HK-2 (cell line): Measurements from ENCODE around the gene AUTS2.
A peak's percentile ranks its signal among the peaks of the same experiment; 100 is the strongest.
"Not testable (repeated sequence)": the region's sequence is repeated elsewhere in the genome, so short reads cannot be mapped to it uniquely, and the experiment has no call there.

Source experiments
- DNase-seq: peaks from one replicate; pipeline ENCODE4 v3.0.0-alpha.2; 2018; ENCODE audit not compliant: unreplicated experiment

The AUTS2 gene

GRCh38 chr7:70799841-70800405 is 1201.6 kb downstream of the AUTS2 start:
- no peak for DNase-seq

- no peak for DNase-seq
Measured at GRCh38 chr7:70805360-70805759, 1207.1 kb downstream of the AUTS2 start.

- DNase-seq: no peak
Measured at GRCh38 chr7:70807650-70808049, 1209.4 kb downstream of the AUTS2 start.

GRCh38 chr7:70808876-70809275 is 1210.6 kb downstream of the AUTS2 start:
- DNase-seq: no peak

- DNase-seq: no peak
Measured at GRCh38 chr7:70810558-70811139, 1212.4 kb downstream of the AUTS2 start.

GRCh38 chr7:70812511-70812910 is 1214.2 kb downstream of the AUTS2 start:
- no peak for DNase-seq

GRCh38 chr7:70822490-70822889 is 1224.2 kb downstream of the AUTS2 start:
- not testable (repeated sequence) for DNase-seq

GRCh38 chr7:70829221-70830059 is 1231.2 kb downstream of the AUTS2 start:
- DNase-seq: peak; percentile 55

- DNase-seq: no peak
Measured at GRCh38 chr7:70830060-70830395, 1231.8 kb downstream of the AUTS2 start.

GRCh38 chr7:70830426-70830825 is 1232.2 kb downstream of the AUTS2 start:
- DNase-seq: no peak

- DNase-seq: no peak
Measured at GRCh38 chr7:70833726-70834125, 1235.5 kb downstream of the AUTS2 start.

GRCh38 chr7:70834424-70834823 is 1236.1 kb downstream of the AUTS2 start:
- no peak for DNase-seq

GRCh38 chr7:70835658-70836057 is 1237.4 kb downstream of the AUTS2 start:
- no peak for DNase-seq

- DNase-seq: no peak
Measured at GRCh38 chr7:70836279-70836678, 1238.0 kb downstream of the AUTS2 start.

- DNase-seq: no peak
Measured at GRCh38 chr7:70836946-70837345, 1238.7 kb downstream of the AUTS2 start.

GRCh38 chr7:70837589-70837988 is 1239.3 kb downstream of the AUTS2 start:
- DNase-seq: no peak

GRCh38 chr7:70838292-70838907 is 1240.1 kb downstream of the AUTS2 start:
- DNase-seq: no peak
